ENCODE results near the gene MEAF6. TPM values are rescaled to one million over a fixed set of nuclear protein-coding genes. Genes with fewer than 3 reads are reported as not detected.

Gene MEAF6
- total and polyA plus RNA-seq, 2 of the 8 experiments (the other 6 are each of a cell fraction or from before 2014, with no cell fraction given), result 23.0 to 38.8 TPM

DNA sequence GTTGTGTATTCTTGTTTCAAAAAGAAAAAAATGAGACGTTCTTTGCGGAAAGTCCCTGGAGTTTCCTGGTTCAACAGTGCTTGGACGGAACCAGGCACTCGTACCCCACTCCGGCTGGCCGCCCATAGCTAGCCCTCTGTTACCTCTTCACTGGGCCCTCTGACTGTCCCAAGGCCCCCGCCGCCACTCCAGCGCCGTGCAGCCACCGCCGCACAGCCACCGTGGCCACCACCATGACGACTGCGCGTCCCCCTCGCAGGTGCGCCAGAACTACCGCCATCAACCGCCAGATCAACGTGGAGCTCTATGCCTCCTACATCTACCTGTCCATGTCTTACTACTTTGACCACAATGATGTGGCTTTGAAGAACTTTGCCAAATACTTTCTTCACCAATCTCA lies 30.0 kb upstream of the MEAF6 start:
- Histone ChIP-seq H4K5ac (ENCODE audit: insufficient read length, low read depth, low read length) (no peak overlapping the region), H2BK15ac (ENCODE audit: low read length) (no peak overlapping the region), H3K56ac (replicated peaks; ENCODE audit: insufficient read length, low read depth, low read length) (no peak overlapping the region), H2BK120ac (replicated peaks; ENCODE audit: low read depth, low read length) (no peak overlapping the region), H2AFZ (ENCODE audit: low read length) (no peak overlapping the region), H3K4ac (replicated peaks; ENCODE audit: insufficient read length, low read depth, low read length) (no peak overlapping the region), H3K27ac (ENCODE audit: low read depth, low read length) (no peak overlapping the region), H3K4me3 (ENCODE audit: extremely low read depth in 1 of 4, insufficient read depth in 2 of 4, low read depth in 3 of 4, low read length in 4 of 4) (no peak overlapping the region), H3K79me1 (ENCODE audit: low read depth, low read length) (no peaks in the 10 kb centered on the region), H2BK12ac (ENCODE audit: low read depth, low read length) (no peak overlapping the region), H3K23me2 (ENCODE audit: low read depth, low read length) (no peaks in the 10 kb centered on the region), H2AK5ac (ENCODE audit: low read depth, low read length) (no peak overlapping the region), H3K18ac (ENCODE audit: extremely low read depth, low read length) (no peak overlapping the region), H3K27me3 (replicated peaks in 1 of 4; ENCODE audit: control insufficient read depth in 3 of 4, extremely low read depth in 1 of 4, insufficient read depth in 3 of 4, low read length in 3 of 4) (no peaks in the 10 kb centered on the region), H3K9me3 (ENCODE audit: insufficient read depth in 2 of 2, low read depth in 1 of 2, low read length in 1 of 2) (no peaks in the 10 kb centered on the region), H3K14ac (ENCODE audit: insufficient read length) (no peak overlapping the region), H4K8ac (ENCODE audit: extremely low read depth, insufficient read depth, low read length) (no peak overlapping the region), H3K23ac (ENCODE audit: insufficient read length) (no peak overlapping the region), H3K79me2 (ENCODE audit: control insufficient read depth in 1 of 2, insufficient read depth in 2 of 2, low read length in 2 of 2) (no peaks in the 10 kb centered on the region), H4K91ac (replicated peaks; ENCODE audit: insufficient read length, low read length) (no peak overlapping the region), H2BK5ac (ENCODE audit: low read depth, low read length) (no peak overlapping the region), H3K9ac (replicated peaks in 1 of 4; ENCODE audit: extremely low read depth in 1 of 4, low read depth in 3 of 4, low read length in 3 of 4) (no peak overlapping the region), H3K4me1 (replicated peaks in 1 of 4; ENCODE audit: control insufficient read depth in 3 of 4, insufficient read depth in 4 of 4, low read length in 3 of 4) (no peaks in the 10 kb centered on the region), H4K20me1 (replicated peaks in 1 of 2; ENCODE audit: control insufficient read depth in 1 of 2, insufficient read depth in 2 of 2, low read length in 2 of 2) (peaks cover 0 to 2% of the 10 kb centered on the region in 2 experiments), H2BK20ac (ENCODE audit: low read length) (no peak overlapping the region), H3K4me2 (ENCODE audit: insufficient read depth in 1 of 2, low read depth in 2 of 2, low read length in 2 of 2) (no peak overlapping the region), H3K36me3 (ENCODE audit: control insufficient read depth in 2 of 4, insufficient read depth in 4 of 4, low read length in 3 of 4) (peaks cover 3 to 42% (median 30%) of the 10 kb centered on the region in 4 experiments)
- CTCF ChIA-PET (ENCODE audit: partially characterized antibody), result no interaction called here
- no peak for FAIRE-seq
- no peak for DNase-seq (ENCODE audit: low read depth in 1 of 2, low spot score in 2 of 2)
- 96% methylated on average over 19 of the region's 21 CpGs; no CpG with 5 or more reads in 1 of the 2 experiments for WGBS, 2 experiments (ENCODE audit: extremely low coverage in 1 of 2, insufficient coverage in 1 of 2, insufficient read length in 1 of 2, insufficient replicate concordance in 2 of 2, low coverage in 1 of 2, low lambda C conversion rate in 2 of 2, missing lambda C conversion rate in 1 of 2)
- POLR2A ChIA-PET (ENCODE audit: partially characterized antibody), result interaction anchor here (0.9 kb wide), 1 partner anchor 263 kb away, joined by 3 read pairs; the partner anchor contains the start of genes C1orf122 and YRDC
- TF ChIP-seq ZNF274 (IDR thresholded peaks at IDR 0.05; ENCODE audit: borderline replicate concordance, extremely low read depth, low read length) (no peak), RAD21 (IDR thresholded peaks at IDR 0.05 in 1 of 2, conservative IDR thresholded peaks at IDR 0.05 in 1 of 2; ENCODE audit: low read depth in 2 of 2, low read length in 2 of 2) (no peak), SIRT6 (IDR thresholded peaks at IDR 0.05; ENCODE audit: low read length) (no peak), KDM5A (IDR thresholded peaks at IDR 0.05; ENCODE audit: low read length) (no peak), GABPA (IDR thresholded peaks at IDR 0.05; ENCODE audit: borderline replicate concordance, insufficient read depth, low read length) (no peak), TEAD4 (IDR thresholded peaks at IDR 0.05; ENCODE audit: low read depth, low read length) (no peak), POLR2A (IDR thresholded peaks at IDR 0.05; ENCODE audit: control extremely low read depth in 1 of 2, low read depth in 2 of 2, low read length in 2 of 2) (no peak), PHF8 (conservative IDR thresholded peaks at IDR 0.05; ENCODE audit: low read depth, low read length) (no peak), TBP (IDR thresholded peaks at IDR 0.05; ENCODE audit: low read depth, low read length) (no peak), KDM4A (IDR thresholded peaks at IDR 0.05; ENCODE audit: low read depth, low read length, severe bottlenecking) (no peak), TAF7 (optimal IDR thresholded peaks at IDR 0.05; ENCODE audit: borderline replicate concordance, low read depth, low read length) (no peak), RFX5 (IDR thresholded peaks at IDR 0.05; ENCODE audit: borderline replicate concordance, low read depth, low read length) (no peak)
- TF ChIP-seq, protein P1, sequence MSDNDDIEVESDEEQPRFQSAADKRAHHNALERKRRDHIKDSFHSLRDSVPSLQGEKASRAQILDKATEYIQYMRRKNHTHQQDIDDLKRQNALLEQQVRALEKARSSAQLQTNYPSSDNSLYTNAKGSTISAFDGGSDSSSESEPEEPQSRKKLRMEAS (IDR thresholded peaks at IDR 0.05), result no peak
